Central memory CD4-positive, alpha-beta T cell (primary cell): Measurements from ENCODE around the gene NOD2.

Experiments used
- DNase-seq: peaks from one replicate; pipeline ENCODE4 v3.0.0; 2022

NOD2 gene

DNA sequence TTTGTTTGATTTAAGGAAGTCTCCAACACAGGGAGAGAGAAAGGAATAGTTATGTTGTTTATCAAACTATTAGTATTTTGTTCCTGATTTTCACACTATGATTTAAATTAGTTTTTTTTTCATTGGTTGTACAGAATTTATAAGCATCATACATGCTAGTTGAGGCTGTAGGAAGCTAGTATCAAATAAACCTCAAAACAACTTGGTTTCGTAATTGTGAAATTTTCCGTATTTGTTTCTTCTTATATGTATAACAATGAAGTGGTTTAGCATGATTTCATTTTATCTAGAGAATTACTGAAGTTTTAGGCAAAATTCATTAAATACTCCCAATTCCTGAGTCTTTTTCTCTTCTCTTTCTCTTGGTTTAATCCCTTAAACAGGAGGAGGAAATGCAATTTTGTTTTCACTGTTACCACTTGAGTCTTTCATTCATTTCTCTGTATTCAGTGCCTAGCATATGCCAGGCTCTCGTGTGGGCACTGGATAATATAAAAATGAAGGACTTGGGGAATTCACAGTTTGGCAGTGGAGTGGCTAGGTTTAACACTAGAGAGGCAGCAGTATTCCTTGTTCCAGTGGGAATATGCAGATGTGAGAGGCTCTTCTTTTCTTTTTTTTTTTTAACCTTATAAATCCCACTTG is 50.3 kb downstream of the NOD2 start:
- DNase-seq: no peak

GRCh38 chr16:50744881-50745280 is 51.5 kb downstream of the NOD2 start:
- no peak for DNase-seq

GRCh38 chr16:50745940-50746339 is 52.5 kb downstream of the NOD2 start:
- DNase-seq: no peak

GRCh38 chr16:50747207-50747956 is 54.0 kb downstream of the NOD2 start:
- DNase-seq: peak; percentile 72

- DNase-seq: no peak
Measured at GRCh38 chr16:50751528-50751927, 58.1 kb downstream of the NOD2 start.

- no peak for DNase-seq
Measured at GRCh38 chr16:50752471-50753235, 59.2 kb downstream of the NOD2 start.

- DNase-seq: no peak
Measured at GRCh38 chr16:50756473-50756872, 63.1 kb downstream of the NOD2 start.

DNA sequence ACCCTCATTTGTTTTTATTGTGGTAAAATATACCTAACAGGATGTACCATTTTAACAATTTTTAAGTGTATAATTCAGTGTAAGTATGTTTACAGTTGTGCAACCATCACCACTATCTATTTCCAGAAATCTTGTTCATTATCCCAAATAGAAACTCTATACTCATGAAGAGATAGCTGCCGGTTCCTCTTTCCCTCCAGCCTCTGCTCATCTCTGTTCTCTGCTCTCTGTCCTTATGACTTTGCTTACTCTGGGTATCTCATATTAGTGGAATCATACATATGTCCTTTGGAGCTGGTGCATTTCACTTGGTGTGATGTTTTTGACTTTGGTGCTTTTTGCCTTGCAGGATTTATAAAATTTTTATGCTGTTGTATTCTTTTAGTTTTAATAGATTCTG is 67.9 kb downstream of the NOD2 start:
- DNase-seq: no peak

DNA sequence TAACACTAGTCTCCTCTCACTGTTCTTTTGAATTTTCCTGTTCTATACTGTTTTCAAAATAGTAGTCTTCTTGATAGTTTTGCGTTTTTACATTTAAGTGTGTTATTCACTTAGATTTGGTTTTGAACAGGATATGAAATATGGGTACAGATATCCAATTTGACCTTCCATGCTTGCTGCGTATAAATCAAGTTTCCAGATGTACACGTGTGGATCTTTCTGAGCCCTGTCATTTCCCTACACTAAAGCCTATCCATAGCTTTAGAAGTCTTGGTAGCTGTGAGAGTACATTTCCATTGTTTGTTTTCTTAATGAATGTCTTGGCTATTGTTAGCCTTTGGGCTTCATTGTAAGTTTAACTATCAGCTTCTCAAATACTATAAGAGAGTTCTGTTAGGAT is 68.8 kb downstream of the NOD2 start:
- no peak for DNase-seq

- DNase-seq: no peak
Measured at GRCh38 chr16:50763211-50763610, 69.8 kb downstream of the NOD2 start.

DNA sequence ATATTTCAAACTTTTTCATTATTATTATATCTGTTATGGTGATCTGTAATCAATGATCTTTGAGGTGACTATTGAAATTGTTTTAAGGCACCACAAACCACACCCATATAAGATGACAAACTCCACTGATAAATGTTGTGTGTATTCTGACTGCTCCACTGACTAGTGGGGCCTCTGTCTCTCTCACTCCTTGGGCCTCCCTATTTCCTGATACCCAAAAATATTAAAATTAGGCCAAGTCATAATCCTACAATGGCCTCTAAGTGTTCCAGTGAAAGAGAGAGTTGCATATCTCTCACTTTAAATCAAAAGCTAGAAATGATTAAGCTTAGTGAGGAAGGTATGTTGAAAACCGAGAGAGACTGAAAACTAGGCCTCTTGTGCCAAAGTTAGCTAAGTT is 71.9 kb downstream of the NOD2 start:
- no peak for DNase-seq

DNA sequence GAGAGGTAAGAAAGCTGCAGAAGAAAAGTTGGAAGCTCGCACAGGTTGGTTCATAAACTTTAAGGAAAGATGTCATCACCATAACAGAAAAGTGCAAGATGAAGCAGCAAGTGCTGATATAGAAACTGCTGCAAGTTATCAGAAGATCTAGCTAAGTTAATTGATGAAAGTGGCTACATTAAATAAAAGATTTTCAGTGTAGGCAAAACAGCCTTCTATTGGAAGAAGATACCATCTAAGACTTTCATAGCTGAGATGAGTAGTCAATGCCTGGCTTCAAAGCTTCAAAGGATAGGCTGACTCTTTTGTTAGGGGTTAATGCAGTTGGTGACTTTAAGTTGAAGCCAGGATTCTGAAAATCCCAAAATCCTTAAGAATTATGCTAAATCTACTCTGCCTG is 72.5 kb downstream of the NOD2 start:
- DNase-seq: no peak

DNA sequence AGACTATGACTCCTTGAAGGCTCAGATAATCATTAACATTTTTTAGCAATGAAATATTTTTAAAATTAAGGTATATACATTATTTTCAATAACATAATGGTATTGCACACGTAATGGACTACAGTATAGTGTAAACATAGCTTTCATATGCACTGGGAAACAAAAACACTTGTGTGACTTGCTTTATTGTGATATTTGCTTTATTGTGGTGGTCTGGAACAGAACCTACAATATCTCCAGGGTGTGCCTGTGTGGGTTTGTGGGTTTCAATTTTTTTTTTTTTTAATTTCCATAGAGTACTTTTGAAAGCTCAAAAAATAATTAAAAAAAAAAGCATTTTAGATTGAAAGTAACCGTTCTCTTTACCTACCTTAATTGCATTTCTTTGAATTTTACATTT is 73.8 kb downstream of the NOD2 start:
- DNase-seq: peak; percentile 34

GRCh38 chr16:50771366-50771765 is 78.0 kb downstream of the NOD2 start:
- DNase-seq: no peak

DNA sequence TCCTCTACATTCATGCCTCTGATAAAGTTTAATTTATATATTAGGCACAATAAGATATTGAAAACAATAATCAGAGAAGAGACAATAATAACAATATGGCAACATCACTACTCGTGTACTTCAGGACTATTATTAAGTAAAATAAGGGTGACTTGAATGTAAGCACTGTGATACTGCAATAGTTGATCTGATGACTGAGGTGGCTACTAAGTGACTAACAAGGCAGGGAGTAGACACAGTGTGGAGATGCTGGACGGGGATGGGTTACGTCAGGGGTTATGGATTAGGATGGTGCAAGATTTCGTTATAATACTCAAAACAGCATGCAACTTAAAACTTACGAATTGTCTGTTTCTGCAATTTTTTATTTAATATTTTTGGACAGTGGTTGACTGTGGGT is 81.0 kb downstream of the NOD2 start:
- no peak for DNase-seq

GRCh38 chr16:50774960-50775359 is 81.6 kb downstream of the NOD2 start:
- no peak for DNase-seq

- DNase-seq: no peak
Measured at GRCh38 chr16:50776037-50776436, 82.6 kb downstream of the NOD2 start.

- no peak for DNase-seq
Measured at GRCh38 chr16:50778284-50779163, 85.1 kb downstream of the NOD2 start.

- peak; percentile 28 for DNase-seq
Measured at GRCh38 chr16:50781043-50781442, 87.6 kb downstream of the NOD2 start.

GRCh38 chr16:50781518-50781917 is 88.1 kb downstream of the NOD2 start:
- DNase-seq: peak; percentile 20
